Embryonic facial prominence (tissue), 1 donor: Measurements from ENCODE around the gene SNURF.
A peak's percentile ranks its signal among the peaks of the same experiment; 100 is the strongest.
"Not testable (repeated sequence)": the region's sequence is repeated elsewhere in the genome, so short reads cannot be mapped to it uniquely, and the experiment has no call there.

Experiments used
- DNase-seq: peaks from one replicate; pipeline ENCODE4 v3.0.0-alpha.2; 2016; ENCODE audit errors: extremely low spot score

The SNURF gene, protein sequence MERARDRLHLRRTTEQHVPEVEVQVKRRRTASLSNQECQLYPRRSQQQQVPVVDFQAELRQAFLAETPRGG

DNA sequence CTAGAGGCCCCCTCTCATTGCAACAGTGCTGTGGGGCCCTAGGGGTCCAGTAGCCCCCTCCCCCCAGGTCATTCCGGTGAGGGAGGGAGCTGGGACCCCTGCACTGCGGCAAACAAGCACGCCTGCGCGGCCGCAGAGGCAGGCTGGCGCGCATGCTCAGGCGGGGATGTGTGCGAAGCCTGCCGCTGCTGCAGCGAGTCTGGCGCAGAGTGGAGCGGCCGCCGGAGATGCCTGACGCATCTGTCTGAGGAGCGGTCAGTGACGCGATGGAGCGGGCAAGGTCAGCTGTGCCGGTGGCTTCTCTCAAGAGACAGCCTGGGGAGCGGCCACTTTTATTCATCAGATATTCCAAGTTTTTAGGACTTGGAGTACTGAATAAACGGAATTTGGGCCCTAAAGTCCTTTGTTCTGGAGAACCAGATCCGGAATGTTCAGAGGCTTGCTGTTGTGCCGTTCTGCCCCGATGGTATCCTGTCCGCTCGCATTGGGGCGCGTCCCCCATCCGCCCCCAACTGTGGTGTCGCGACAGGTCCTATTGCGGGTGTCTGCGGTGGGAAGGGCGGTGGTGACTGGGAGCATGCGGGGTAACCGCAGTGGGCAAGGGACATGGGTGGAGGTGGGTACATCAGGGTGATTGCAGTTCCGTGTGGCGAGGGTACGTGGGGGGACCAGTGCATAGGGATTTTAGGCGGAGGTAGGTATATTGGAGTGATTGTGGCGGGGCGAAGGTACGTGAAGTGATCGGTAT lies at the start of gene SNURF, which contains the start of gene SNRPN:
TSS of gene SNURF (plus strand) at position 205 of the 748 bp plus-strand sequence. CDS start at position 267, 62 bp downstream.
TSS of gene SNRPN (plus strand) at position 205 of the 748 bp plus-strand sequence. CDS start 19,467 bp downstream, outside the sequence.
- DNase-seq: peak; percentile 22

DNA sequence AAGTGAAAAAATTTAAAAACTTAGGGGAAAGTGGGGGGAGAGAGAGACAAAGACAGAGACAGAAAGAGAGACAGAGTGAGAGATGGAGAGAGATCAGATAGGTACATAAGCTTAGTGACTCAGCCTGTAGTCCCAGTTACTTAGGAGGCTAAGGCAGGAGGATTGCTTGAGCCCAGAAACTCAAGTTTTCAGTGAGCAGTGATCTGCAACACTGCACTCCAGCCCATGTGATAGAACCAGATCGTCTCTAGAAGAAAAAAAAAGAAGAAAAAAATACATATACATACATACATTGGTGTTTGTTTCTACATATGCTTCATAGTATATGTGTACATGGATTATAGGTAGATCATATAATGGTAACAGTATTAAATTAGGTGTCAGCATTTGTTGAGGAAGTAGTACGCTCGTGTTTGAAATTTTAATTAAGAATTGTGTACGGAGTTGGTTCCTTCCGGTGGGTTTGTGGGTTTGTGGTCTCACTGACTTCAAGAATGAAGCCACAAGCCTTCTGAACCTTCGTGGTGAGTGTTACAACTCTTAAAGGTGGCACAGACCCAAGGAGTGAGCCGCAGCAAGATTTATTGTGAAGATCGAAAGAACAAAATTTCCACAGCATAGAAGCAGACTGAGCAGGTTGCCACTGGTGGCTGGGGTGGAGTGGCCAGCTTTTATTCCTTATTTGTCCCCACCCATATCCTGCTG lies 38.3 kb upstream of the SNURF start:
- DNase-seq: no peak

DNA sequence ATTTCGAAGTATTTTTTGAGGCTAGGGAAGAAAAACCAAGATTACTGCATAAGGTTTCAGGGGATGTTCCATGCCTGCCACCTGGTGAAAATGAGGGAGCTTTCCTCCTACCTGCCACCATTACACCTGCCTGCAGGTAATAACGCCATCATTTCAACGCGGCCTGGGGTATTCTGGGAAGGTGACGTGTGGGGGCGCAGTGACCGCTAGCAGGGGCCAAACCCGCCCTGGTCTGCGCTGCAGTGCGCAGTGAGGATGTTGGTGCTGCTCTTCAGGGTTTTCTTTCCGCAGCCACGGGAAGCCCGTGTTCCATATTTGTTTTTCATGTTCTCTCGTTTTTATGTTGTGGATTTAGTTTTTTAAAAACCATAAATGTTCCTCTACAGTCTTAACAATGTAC lies 37.4 kb upstream of the SNURF start:
- DNase-seq: no peak

DNA sequence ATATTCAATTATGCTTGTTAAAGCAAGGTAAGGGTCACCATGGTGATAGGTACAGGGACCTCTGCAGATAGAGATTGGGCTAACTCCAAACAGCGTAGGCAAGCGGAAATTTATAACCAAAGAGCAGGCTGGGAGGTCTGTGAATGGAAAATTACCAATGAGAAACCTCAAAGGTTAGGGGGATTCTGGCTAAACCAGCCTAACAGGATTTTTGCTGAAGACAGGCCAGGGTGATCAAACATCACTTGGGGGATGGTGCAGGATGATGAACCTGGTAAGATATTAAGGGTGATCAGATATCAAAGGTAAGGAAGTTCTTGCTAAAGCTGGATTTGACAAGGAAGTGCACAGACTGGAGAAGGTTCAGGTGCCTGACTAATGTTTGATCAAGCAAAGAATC lies 35.3 kb upstream of the SNURF start:
- DNase-seq: no peak

DNA sequence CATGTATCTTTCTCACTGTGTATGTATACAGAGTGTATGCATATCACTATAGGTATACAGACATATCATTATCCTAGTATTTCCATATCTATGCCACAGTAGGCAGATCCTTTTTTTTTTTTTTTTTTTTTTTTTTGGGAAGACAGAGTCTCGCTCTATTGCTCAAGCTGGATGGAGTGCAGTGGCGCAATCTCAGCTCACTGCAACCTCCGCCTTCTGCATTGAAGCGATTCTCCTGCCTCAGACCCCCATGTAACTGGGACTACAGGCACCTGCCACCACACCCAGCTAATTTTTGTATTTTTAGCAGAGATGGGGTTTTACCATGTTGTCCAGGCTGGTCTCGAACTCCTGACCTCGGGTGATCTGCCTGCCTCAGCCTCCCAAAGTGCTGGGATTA lies 32.0 kb upstream of the SNURF start:
- not testable (repeated sequence) for DNase-seq

DNA sequence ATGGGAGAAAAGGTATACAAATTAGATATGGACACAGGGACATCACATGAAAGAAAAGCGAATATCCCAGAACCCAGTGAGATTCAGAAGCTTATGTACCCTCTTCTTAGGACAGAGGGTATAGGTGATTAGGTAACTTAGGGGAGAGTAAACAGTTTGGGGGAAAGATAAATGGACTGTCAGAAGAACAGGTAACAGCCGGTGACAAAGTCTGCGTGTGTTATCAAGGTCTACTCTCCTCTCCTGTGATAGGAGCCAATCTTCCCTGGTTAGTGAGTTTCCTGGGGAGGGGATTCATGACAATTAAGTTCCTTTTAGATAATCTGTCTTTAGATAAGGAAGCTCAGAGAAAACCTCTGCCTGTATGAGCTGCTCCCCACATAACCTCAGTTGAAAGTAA lies 30.6 kb upstream of the SNURF start:
- no peak for DNase-seq

DNA sequence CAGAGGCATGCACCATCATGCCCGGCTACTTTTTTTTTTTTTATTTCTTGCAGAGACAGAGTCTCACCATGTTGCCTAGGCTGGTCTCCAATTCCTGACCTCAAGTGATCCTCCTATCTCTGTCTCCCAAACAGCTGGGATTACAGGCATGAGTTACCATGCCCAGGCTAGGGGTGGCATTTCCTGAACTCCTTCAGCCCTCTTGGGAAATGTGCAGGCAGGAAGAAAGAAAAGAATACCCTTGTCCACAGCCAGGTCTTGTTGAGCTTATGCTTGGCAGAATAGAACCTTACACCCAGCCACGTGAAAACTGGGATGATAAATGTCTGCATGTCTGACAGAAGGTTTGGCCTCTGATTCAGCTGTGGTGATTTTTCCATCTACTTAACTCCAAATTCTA lies 30.2 kb upstream of the SNURF start:
- DNase-seq: no peak

DNA sequence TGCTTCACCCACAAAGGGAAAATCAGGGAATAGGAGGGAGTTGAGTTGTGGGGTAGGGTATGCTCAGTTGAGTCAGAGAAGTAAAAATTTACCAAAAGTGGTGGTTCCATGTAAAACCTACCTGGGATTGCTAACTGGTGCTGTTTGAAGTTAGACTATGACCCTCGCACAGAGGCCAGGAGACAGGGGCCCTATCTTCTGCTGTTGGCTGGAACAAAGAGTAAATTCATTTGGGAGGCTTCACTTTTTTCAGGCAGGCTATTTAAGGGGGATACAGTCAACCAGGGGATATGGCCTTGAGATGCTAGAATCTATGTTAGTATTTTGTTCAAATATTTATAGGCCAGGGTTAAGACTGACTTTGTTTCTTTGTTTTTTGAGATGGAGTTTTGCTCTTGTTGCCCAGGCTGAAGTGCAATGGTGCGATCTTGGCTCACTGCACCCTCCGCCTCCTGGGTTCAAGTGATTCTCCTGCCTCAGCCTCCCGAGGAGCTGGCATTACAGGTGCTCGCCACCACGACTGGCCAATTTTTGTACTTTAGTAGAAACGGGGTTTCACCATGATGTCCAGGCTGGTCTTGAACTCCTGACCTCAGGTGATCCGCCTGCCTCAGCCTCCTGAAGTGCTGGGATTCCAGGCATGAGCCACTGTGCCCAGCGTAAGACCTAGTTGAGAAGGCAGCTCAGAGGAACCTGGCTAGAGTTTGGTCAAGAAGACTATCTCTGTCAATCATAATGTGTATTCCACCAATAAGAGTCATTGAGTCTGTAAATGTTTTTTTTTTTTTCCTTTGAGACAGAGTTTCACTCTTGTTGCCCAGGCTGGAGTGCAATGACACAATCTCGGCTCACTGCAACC lies 22.7 kb upstream of the SNURF start:
- not testable (repeated sequence) for DNase-seq

DNA sequence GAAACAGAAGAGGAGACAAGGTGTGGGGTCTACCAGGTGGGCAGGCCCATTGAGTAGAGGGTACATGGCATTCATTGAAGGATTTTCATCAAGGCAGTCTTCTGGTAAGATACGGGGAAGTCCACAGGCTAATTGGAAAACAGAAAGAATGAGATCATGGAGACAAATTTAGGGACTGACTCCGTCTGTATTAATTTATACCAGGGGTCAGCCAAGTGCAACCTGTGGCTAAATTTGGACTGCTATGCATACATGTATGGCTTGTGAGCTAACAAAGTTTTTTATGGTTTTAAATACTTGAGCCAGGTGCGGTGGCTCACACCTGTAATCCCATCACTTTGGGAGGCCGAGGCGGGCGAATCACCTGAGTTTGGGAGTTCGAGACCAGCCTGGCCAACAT lies 21.1 kb upstream of the SNURF start:
- DNase-seq: no peak

DNA sequence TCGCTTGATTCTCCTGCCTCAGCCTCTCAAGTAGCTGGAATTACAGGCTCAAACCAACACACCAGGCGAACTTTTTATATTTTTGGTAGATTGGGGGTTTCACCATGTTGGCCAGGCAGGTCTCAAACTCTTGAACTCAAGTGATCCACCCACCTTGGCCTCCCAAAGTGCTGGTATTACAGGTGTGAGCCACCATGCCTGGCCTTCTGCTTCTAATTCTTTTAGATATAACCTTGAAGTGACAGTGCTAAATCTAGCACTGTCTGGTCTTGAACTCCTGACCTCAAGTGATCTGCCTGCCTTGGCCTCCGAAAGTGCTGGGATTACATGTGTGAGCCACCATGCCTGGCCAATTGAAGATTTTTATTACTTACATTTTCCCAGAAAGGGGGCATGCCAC lies 16.6 kb upstream of the SNURF start:
- not testable (repeated sequence) for DNase-seq

DNA sequence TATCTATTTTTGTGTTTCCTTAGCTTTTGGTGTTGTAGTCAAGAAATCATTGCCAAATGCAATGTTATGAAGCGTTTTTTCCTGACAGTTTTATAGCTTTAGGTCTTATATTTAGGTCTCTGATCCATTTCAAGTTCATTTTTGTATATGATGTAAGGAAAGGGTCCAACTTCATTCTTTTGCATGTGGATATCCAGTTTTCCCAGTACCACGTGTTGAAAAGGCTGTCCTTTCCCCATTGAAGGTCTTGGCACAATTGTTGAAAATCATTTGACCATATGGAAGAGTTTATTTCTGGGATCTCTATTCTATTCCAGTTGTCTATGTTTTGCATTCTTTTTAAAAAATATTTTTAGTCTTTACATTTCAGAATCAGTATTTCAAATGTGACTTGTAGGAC lies 14.6 kb upstream of the SNURF start:
- no peak for DNase-seq

DNA sequence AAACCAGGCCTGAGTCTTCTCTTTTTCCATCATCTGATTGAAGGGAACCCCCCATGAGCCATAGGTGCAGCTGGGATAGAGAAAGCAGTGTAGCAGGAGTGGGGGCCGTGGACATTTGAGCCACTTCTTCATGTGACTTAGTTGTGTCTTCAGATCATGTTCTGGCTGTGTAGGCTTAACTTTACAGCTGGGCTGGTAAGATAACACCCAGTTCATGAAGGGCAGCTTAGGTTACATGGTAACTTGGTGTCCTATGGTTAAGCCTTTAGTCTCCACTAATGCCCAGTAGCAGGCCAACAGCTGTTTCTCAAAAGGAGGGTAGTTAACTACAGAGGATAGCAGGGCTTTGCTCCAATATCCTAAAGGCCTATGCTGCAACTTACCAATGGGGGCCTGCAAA lies 11.4 kb upstream of the SNURF start:
- no peak for DNase-seq

DNA sequence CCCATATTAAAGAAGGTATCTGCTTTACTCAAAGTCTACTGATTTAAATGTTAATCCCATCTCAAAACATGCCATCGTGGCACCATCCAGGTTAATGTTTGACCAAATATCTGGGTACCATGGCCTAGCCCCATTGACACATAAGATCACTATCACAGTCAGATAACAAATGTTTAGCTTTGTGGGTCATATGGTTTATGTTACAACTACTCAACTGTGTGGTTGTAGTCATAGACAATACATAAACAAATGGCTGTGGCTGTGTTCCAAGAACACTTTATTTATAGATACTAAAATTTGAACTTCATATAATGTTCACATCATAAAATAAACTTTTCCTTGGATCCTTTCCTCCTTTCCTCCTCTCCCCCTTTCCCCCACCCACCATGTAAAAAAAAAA lies 9.8 kb upstream of the SNURF start:
- no peak for DNase-seq

DNA sequence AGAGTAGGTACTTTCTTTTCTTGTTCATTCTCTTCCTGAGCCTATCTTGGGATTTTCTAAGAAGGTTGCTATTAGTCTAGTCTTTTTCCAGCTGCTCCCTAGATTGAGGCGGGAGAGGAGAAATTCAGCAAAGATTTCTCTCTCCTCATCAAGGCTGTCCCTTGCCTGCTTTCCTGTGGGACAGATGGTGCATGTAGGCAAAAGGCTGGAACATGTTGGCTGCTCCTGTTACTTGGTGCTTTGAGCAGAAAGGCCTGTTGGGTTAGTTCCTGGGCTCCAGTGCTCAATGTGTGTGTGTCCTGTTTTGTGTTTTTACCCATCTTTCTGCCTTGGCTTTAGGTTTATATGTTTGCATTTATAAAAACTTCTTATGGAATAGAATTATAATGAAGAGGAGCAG lies 9.1 kb upstream of the SNURF start:
- DNase-seq: no peak

DNA sequence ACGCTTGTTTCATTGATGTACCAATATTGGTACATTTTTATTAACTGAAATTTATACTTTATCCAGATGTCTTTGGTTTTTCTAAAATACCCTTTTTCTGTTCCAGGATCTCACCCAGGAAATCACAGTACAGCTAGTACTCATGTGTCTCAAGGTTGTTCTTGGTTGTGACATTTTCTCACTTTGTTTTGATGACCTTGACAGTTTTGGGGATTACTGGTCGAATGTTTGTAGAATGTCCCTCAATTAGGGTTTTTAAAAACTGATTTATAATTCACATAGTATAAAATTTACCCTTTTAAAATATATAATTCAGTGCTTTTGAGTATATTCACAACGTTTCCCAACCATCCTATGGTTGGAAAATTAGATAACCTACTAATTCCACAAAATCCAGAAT lies 6.3 kb upstream of the SNURF start:
- DNase-seq: no peak

DNA sequence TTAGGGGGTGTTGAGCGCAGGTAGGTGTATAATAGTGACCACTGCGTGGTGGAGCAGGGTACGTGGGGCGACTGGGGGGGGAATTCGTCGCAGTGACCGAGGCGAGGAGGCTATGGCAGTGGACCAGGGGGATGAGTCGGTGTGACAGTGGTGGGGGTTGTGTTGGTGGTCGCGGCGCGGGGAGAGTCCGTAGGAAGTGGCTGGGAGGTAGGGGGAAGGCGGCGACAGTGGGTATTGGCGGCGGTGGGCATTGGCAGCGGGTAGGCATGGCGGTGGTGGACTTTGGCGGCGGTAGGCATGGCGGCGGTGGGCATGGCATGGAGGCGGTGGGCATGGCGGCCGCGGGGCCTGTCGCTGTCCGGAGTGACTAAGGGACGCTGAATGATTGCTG lies 739 bp downstream of the SNURF start:
- DNase-seq: no peak

DNA sequence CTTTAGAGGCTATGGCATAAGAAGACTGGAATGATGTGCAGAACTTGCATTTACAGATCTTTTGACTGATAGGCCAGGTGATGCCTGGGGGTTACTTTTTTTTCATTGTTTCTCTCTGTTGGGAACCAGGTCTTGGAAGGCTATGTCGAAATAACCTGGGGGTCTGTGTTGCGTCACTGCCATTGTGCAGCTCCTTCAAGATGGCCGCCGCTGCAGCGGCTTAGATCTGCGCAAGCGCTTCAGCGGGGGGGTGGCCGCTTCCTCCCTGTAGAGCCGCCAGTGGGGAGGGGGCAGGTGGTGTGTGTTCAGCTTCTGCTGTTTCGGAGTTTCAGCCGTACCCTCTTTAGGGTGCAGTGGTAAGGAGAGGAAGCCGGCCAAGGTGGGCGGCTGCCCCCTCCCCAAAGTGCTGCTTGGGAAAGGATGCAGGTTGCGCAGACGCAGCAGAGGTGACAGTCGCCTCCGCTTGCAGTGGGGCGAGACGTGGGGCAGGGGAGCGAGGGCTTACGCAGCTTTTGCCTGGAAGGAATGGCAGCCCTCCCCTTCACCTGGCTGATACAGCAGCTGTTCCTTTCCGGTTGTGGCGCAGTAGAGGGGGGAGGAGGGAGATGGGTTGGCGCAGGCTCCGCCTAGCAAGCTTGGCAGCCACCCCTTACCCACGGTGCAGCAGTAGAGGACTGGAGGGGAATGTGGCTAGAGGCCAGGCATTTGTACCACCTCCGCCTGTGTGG lies 1.5 kb downstream of the SNURF start:
- DNase-seq: peak; percentile 37

DNA sequence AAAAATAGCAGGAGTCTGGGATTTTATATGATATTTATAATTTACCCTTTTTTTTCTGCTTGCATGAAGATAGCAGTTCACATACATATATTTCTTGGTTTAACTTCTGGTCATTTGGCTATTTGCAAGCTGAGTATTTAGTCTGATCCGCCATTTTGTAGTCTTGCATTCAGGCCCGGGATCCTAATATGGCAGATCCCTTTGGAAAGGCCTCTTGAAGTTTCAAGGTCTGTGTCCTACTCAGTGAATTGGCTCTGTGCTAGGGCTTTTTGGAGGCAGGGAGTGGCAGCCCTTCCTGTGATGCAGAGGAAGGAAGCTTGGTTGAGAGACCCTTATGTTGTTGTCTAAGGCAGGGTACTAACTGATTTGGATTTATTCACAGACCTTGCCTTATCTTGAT lies 2.9 kb downstream of the SNURF start:
- DNase-seq: no peak

DNA sequence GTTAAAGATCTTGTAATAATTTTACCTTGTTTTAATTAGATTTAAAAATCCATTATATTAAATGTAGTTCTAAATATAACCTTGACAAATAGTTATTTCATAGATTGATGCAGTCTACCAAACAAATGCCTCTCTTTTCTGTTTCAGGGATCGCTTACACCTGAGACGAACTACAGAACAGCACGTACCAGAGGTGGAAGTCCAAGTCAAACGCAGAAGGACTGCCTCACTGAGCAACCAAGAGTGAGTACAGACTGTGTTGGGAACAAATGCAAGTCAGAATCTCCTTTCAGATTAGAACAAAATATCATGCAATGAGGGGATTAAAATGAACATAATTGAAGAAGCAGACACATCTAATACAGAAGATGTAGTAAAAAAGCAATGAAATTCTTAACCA lies 7.2 kb downstream of the SNURF start:
- no peak for DNase-seq

DNA sequence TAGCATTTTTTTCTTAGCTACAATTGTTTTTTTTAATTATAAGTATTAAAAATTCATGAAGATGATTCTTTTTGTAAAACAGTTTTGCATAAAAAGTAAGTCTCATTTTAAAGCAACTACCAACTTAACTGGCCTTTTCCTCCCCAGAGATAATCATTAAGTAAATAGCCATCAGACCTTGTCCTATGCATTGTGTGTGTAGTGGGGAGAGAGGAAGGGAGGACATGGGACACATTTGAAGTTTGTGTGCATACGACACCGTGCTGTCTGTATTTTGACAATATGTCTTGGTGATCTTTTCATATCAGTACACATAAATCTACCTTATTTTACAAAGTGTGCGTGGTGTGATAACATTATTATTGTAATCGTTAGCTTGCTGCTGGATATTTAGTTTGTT lies 8.1 kb downstream of the SNURF start:
- no peak for DNase-seq

DNA sequence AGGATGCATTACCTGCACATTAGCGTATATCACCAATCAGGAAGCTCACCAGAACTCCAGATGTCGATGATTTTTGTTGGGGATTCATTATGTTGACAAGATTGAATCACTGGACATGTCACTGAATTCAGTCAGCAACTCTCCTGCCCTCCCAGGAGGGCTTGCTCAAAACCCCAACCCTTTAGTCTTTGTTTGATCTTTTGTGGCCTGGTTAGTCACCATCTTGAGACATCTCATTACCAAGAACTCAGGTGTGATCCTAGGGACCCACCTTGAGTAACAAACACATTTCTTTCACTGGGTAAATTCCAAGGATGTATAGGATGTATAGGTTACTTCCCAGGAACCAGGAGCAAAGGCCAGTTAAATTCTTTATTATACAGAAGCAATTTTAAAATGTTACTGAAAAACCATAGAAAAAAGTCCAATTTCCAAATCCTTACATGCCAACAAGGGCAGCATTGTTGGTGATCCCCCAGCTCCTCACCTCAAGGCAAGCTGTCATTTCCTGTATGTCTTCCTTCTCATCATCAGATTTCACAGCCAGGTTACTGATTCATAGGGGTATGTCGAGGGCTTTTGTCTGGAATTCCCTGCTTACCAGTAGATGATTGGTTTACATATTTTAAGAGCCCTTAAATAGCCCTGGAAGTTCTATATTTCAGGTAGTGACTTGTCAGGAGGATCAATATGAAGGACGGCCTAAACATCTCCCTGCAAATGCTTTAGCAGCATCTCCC lies 11.7 kb downstream of the SNURF start:
- no peak for DNase-seq
